Neutrophil (primary cell): ENCODE data around the gene JAKMIP3.

Experiments
- H3K27ac ChIP-seq: fragments of 200-600 bp; sonication (generic); 2 replicates; pipeline ENCODE4 v1.5.1; 2016; ENCODE audit warnings: mild to moderate bottlenecking, moderate library complexity
- H3K27me3 ChIP-seq: fragments of 200-600 bp; sonication (generic); 2 replicates; pipeline ENCODE4 v1.6.0; 2016; ENCODE audit warnings: mild to moderate bottlenecking
- H3K36me3 ChIP-seq: fragments of 200-600 bp; sonication (generic); 2 replicates; pipeline ENCODE4 v1.5.1; 2017
- H3K4me1 ChIP-seq, 2 experiments: fragments of 200-600 bp in 1 of 2; sonication (generic) in 1 of 2; 1 replicate in 1 of 2; 2 replicates in 1 of 2; pipeline versions ENCODE4 v1.5.1 to v1.6.1; 2013 to 2016; ENCODE audit warnings: low read depth in 1 of 2, low read length in 1 of 2, mild to moderate bottlenecking in 1 of 2, moderate library complexity in 1 of 2; ENCODE audit not compliant: control insufficient read depth in 1 of 2, insufficient read depth in 1 of 2
- H3K4me3 ChIP-seq, 2 experiments: fragments of 200-600 bp in 1 of 2; sonication (generic) in 1 of 2; 1 replicate in 1 of 2; 2 replicates in 1 of 2; pipeline ENCODE4 v1.5.1; 2013 to 2016; ENCODE audit warnings: low read depth in 1 of 2, low read length in 1 of 2, mild to moderate bottlenecking in 1 of 2, moderate library complexity in 1 of 2
- H3K9me3 ChIP-seq: fragments of 200-600 bp; sonication (generic); 2 replicates; pipeline ENCODE4 v1.5.1; 2016
- CTCF ChIP-seq: fragments of 200-600 bp; sonication (generic); IDR thresholded peaks from 2 replicates; pipeline ENCODE4 v1.5.1; 2016; ENCODE audit warnings: antibody characterized with exemption

Gene JAKMIP3

DNA sequence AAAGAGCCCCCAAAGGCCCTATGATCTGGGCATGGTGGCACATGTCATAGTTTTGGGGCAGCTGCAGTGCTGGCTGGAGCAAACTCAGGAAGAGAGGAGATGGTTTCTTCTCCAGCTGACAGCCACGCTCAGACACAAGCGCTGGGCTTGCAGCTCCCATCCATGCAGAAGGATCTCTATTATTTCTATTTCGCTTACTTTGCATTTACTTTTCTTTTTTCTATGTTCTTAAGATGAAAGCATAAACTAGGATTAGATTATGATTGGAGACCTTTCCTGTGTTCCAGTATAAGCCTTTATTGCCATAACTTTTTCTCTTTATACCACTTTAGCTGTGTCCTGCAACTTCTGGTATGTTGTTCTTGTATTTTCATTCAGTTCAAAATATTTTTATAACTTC, 5.0 kb downstream of the JAKMIP3 start:
- Histone ChIP-seq H3K9me3 (no peaks in the 10 kb centered on the region), H3K4me1 (no peaks in the 10 kb centered on the region), H3K27ac (no peak overlapping the region), H3K4me3 (no peak overlapping the region), H3K36me3 (no peaks in the 10 kb centered on the region), H3K27me3 (peaks cover 16% of the 10 kb centered on the region)
- no peak for TF ChIP-seq CTCF

DNA sequence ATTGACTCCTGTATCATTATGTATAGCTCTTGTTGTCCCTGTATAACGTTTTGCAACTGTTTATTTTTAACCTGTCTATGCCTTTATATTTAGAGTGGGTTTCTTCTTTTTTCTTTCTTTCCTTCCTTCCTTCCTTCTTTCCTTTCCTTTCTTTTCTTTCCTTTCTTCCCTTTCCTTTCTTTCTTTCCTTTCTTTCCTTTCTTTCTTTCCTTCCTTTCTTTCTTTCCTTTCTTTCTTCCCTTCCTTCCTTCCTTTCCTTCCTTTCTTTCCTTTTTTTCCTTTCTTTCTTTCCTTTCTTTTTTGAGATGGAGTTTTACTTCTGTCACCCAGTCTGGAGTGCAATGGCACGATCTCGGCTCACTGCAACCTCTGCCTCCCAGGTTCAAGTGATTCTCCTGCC, 5.9 kb downstream of the JAKMIP3 start:
- no peak for TF ChIP-seq CTCF
- Histone ChIP-seq H3K27me3 (peaks cover 7% of the 10 kb centered on the region), H3K4me3 (no peak overlapping the region), H3K27ac (no peak overlapping the region), H3K36me3 (no peaks in the 10 kb centered on the region), H3K4me1 (no peaks in the 10 kb centered on the region), H3K9me3 (no peaks in the 10 kb centered on the region)

GRCh38 chr10:132075909-132076577, 10.3 kb downstream of the JAKMIP3 start:
- no peaks in the 10 kb centered on the region for H3K4me1 ChIP-seq
- H3K36me3 ChIP-seq, result no peaks in the 10 kb centered on the region
- no peaks in the 10 kb centered on the region for H3K9me3 ChIP-seq
- H3K27me3 ChIP-seq, result no peaks in the 10 kb centered on the region
- H3K27ac ChIP-seq, result no peak overlapping the region
- no peak overlapping the region for H3K4me3 ChIP-seq
- no peak for TF ChIP-seq CTCF

DNA sequence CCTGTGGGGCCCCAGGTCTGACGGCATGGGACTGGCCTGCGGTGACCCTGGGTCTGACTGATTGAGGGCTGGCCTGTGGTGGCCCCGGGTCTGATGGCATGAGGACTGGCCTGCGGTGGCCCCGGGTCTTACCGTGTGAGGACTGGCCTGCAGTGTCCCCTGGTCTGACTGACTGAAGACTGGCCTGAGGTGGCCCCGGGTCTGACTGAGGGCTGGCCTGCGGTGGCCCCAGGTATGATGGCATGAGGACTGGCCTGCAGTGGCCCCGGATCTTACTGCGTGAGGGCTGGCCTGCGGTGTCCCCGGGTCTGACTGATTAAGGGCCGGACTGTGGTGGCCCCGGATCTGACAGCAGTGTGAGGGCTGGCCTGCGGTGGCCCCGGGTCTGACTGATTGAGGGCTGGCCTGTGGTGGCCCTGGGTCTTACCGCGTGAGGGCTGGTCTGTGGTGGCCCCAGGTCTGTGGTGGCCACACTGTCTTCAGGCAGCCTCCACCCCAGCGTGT, 10.9 kb downstream of the JAKMIP3 start:
- Histone ChIP-seq H3K27ac (no peak overlapping the region), H3K4me3 (no peak overlapping the region), H3K9me3 (no peaks in the 10 kb centered on the region), H3K36me3 (no peaks in the 10 kb centered on the region), H3K4me1 (no peaks in the 10 kb centered on the region), H3K27me3 (no peaks in the 10 kb centered on the region)
- no peak for TF ChIP-seq CTCF

- H3K27me3 ChIP-seq, result no peaks in the 10 kb centered on the region
- H3K9me3 ChIP-seq, result no peaks in the 10 kb centered on the region
- no peak for TF ChIP-seq CTCF
These were observed 11.3 kb downstream of the JAKMIP3 start for GRCh38 chr10:132077091-132077490.

More at GRCh38 chr10:132077091-132077490, 11.3 kb downstream of the JAKMIP3 start:
- Histone ChIP-seq H3K4me1 (no peaks in the 10 kb centered on the region), H3K4me3 (no peak overlapping the region), H3K27ac (no peak overlapping the region), H3K36me3 (no peaks in the 10 kb centered on the region)
